ENCODE results near the gene TSPAN18.

The TSPAN18 gene

DNA sequence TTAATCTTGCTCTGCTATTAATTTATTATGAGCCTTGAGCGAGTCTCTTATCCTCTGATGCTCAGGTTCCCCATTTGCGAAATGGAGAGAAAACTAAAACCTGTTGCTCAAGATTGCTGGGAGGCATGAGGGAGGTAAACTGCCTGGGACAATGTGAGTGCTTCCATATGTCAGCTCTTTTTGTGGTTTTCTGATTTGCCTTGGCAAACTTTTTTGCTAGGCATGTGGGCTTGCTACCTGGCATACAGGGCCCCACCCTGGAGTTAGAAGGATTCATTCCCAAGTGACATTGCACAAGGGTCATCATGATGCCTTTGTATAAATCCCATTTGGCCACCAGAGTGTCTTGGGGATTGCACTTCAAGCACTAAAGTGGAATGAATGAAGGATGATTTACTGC lies 22.4 kb downstream of the TSPAN18 start:
- Histone ChIP-seq H3K4me3 (ENCODE audit: low read length, poor library complexity, severe bottlenecking) (no peak overlapping the region), H3K4me2 (ENCODE audit: low read depth, low read length, poor library complexity, severe bottlenecking) (no peak overlapping the region), H3K4me1 (ENCODE audit: insufficient read depth, low read length, poor library complexity, severe bottlenecking) (no peaks in the 10 kb centered on the region), H3F3A (ENCODE audit: low read depth) (no peaks in the 10 kb centered on the region), H3K79me2 (ENCODE audit: insufficient read depth, low read length) (no peaks in the 10 kb centered on the region), H3K9me3 (ENCODE audit: insufficient read depth, low read depth, low read length) (no peaks in the 10 kb centered on the region), H4K20me1 (ENCODE audit: insufficient read depth, low read length, poor library complexity, severe bottlenecking) (no peaks in the 10 kb centered on the region), H2AFZ (ENCODE audit: low read length) (no peak overlapping the region), H3K36me3 (ENCODE audit: insufficient read depth, low read length) (no peaks in the 10 kb centered on the region), H3K9me2 (replicated peaks; ENCODE audit: low read depth, low read length) (no peaks in the 10 kb centered on the region), H3K9ac (ENCODE audit: low read depth, low read length, poor library complexity, severe bottlenecking) (no peak overlapping the region), H3K27me3 (ENCODE audit: insufficient read depth, low read length, poor library complexity, severe bottlenecking) (no peaks in the 10 kb centered on the region)
- no peak for TF ChIP-seq EZH2phosphoT487 (IDR thresholded peaks at IDR 0.05; ENCODE audit: borderline replicate concordance)
- TF ChIP-seq, protein P1, sequence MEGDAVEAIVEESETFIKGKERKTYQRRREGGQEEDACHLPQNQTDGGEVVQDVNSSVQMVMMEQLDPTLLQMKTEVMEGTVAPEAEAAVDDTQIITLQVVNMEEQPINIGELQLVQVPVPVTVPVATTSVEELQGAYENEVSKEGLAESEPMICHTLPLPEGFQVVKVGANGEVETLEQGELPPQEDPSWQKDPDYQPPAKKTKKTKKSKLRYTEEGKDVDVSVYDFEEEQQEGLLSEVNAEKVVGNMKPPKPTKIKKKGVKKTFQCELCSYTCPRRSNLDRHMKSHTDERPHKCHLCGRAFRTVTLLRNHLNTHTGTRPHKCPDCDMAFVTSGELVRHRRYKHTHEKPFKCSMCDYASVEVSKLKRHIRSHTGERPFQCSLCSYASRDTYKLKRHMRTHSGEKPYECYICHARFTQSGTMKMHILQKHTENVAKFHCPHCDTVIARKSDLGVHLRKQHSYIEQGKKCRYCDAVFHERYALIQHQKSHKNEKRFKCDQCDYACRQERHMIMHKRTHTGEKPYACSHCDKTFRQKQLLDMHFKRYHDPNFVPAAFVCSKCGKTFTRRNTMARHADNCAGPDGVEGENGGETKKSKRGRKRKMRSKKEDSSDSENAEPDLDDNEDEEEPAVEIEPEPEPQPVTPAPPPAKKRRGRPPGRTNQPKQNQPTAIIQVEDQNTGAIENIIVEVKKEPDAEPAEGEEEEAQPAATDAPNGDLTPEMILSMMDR (conservative IDR thresholded peaks at IDR 0.05; ENCODE audit: low read length) = no peak

DNA sequence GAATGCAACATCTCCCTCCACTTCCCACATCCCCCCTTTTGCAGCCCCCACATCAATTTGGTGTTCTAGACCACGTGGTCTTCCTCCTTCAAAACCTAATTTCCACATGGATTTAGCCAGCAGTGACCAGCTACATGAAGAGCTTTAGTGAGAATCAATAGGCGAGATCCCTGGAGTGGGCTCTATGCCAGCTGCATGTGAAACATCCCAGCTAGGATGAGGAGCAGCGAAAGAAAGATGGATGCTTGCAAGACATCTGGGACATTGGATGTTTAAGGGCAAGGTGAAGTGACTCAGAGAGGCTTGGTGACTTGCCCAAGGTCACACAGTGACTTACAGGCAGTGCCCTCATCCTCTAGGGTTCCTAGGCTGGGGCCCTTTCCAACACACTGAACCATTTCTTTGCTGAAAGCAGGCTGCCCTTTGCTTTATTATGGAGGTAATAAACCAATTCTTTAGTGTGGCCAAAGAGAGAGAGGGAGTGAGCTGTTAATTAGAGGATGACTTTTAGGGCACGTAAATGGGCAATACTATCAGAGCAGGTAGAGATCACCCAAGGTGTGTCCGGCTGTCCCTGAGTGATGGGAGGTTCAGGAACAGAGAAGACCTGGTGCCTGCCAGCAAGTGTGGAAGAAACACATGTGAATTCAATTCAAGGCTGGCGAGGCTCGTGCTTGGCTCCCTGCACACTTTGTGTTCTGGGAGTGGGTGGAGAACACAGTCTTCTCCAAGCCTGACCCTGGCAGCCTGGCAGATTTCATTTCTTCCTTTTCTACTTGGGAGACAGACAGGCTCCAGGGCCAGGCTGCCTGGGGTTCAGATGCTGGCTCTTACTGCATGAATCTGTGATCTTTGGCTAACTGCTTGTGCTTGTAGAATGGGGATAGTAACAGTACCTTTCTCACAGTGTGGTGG lies 24.0 kb downstream of the TSPAN18 start:
- Histone ChIP-seq H4K20me1 (ENCODE audit: insufficient read depth, low read length, poor library complexity, severe bottlenecking) (no peaks in the 10 kb centered on the region), H3K9me3 (ENCODE audit: insufficient read depth, low read depth, low read length) (no peaks in the 10 kb centered on the region), H3K4me2 (ENCODE audit: low read depth, low read length, poor library complexity, severe bottlenecking) (no peak overlapping the region), H3K4me3 (ENCODE audit: low read length, poor library complexity, severe bottlenecking) (no peak overlapping the region), H3K36me3 (ENCODE audit: insufficient read depth, low read length) (no peaks in the 10 kb centered on the region), H3K4me1 (ENCODE audit: insufficient read depth, low read length, poor library complexity, severe bottlenecking) (no peaks in the 10 kb centered on the region), H3K9ac (ENCODE audit: low read depth, low read length, poor library complexity, severe bottlenecking) (no peak overlapping the region), H3K27me3 (ENCODE audit: insufficient read depth, low read length, poor library complexity, severe bottlenecking) (no peaks in the 10 kb centered on the region), H2AFZ (ENCODE audit: low read length) (no peak overlapping the region), H3F3A (ENCODE audit: low read depth) (no peaks in the 10 kb centered on the region), H3K79me2 (ENCODE audit: insufficient read depth, low read length) (no peaks in the 10 kb centered on the region), H3K9me2 (replicated peaks; ENCODE audit: low read depth, low read length) (no peaks in the 10 kb centered on the region)
- TF ChIP-seq, protein P1 (conservative IDR thresholded peaks at IDR 0.05; ENCODE audit: low read length) = no peak
- TF ChIP-seq EZH2phosphoT487 (IDR thresholded peaks at IDR 0.05; ENCODE audit: borderline replicate concordance) = no peak

DNA sequence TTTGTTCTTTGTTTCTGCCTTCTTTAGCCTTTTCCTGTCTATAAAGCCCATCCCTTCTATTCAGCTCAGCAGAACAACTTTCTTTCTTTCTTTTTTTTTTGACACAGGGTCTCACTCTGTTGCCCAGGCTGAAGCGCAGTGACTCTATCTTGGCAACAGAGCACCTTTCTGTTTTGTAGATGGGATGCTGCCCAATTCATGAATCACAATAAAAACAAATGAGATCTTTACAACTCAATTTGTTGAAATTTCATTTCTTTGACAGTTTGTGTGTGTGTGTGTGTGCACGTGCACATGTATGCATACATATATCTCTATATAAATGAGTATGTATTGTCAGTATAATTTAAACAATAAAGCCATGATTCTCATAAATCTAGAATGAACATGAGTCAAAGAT lies 25.5 kb downstream of the TSPAN18 start:
- H2AFZ ChIP-seq (ENCODE audit: low read length) = no peak overlapping the region
- H4K20me1 ChIP-seq (ENCODE audit: insufficient read depth, low read length, poor library complexity, severe bottlenecking) = no peaks in the 10 kb centered on the region
- no peaks in the 10 kb centered on the region for H3K79me2 ChIP-seq (ENCODE audit: insufficient read depth, low read length)
- no peak overlapping the region for H3K9ac ChIP-seq (ENCODE audit: low read depth, low read length, poor library complexity, severe bottlenecking)
- no peak overlapping the region for H3K4me3 ChIP-seq (ENCODE audit: low read length, poor library complexity, severe bottlenecking)
- H3K4me2 ChIP-seq (ENCODE audit: low read depth, low read length, poor library complexity, severe bottlenecking) = no peak overlapping the region
- no peaks in the 10 kb centered on the region for H3K9me3 ChIP-seq (ENCODE audit: insufficient read depth, low read depth, low read length)
- no peaks in the 10 kb centered on the region for H3K4me1 ChIP-seq (ENCODE audit: insufficient read depth, low read length, poor library complexity, severe bottlenecking)
- H3K9me2 ChIP-seq (replicated peaks; ENCODE audit: low read depth, low read length) = no peaks in the 10 kb centered on the region
- no peaks in the 10 kb centered on the region for H3K27me3 ChIP-seq (ENCODE audit: insufficient read depth, low read length, poor library complexity, severe bottlenecking)
- H3K36me3 ChIP-seq (ENCODE audit: insufficient read depth, low read length) = no peaks in the 10 kb centered on the region
- no peak for TF ChIP-seq EZH2phosphoT487 (IDR thresholded peaks at IDR 0.05; ENCODE audit: borderline replicate concordance)
- TF ChIP-seq, protein P1 (conservative IDR thresholded peaks at IDR 0.05; ENCODE audit: low read length) = no peak
- H3F3A ChIP-seq (ENCODE audit: low read depth) = no peaks in the 10 kb centered on the region
